HAP-1 (cell line): ENCODE results near the gene RAD9A.
A peak's percentile ranks its signal among the peaks of the same experiment; 100 is the strongest.

Experiments
- DNase-seq, 2 experiments: peaks; one replicate each; pipeline ENCODE4 v3.0.0-alpha.2; 2016 to 2020; ENCODE audit warnings: low spot score in 2 of 2
- H3K27me3 ChIP-seq: fragments of 250-450 bp; sonication (Bioruptor Pico); 2 replicates; pipeline ENCODE4 v1.5.1; 2020; ENCODE audit warnings: low read depth, mild to moderate bottlenecking, moderate library complexity
- H3K36me3 ChIP-seq: fragments of 250-450 bp; sonication (Bioruptor Pico); replicated peaks from 2 replicates; pipeline ENCODE4 v1.5.1; 2020; ENCODE audit warnings: mild to moderate bottlenecking
- H3K4me1 ChIP-seq: fragments of 250-450 bp; sonication (Bioruptor Pico); 2 replicates; pipeline ENCODE4 v1.5.1; 2020; ENCODE audit warnings: mild to moderate bottlenecking
- H3K4me3 ChIP-seq: fragments of 250-450 bp; sonication (Bioruptor Pico); 2 replicates; pipeline ENCODE4 v1.5.1; 2020; ENCODE audit warnings: mild to moderate bottlenecking, moderate library complexity
- H3K9me3 ChIP-seq: fragments of 250-450 bp; sonication (Bioruptor Pico); 2 replicates; pipeline ENCODE4 v1.5.1; 2020; ENCODE audit warnings: mild to moderate bottlenecking, moderate library complexity
- in situ Hi-C: fragments of 300-500 bp; cut with MboI; formaldehyde crosslinking; loops from 3 replicates; pipeline ENCODE4 v1.14.3; 2020; ENCODE audit warnings: low sequenced_read_pairs, inconsistent platforms, mixed read lengths

The RAD9A gene

DNA sequence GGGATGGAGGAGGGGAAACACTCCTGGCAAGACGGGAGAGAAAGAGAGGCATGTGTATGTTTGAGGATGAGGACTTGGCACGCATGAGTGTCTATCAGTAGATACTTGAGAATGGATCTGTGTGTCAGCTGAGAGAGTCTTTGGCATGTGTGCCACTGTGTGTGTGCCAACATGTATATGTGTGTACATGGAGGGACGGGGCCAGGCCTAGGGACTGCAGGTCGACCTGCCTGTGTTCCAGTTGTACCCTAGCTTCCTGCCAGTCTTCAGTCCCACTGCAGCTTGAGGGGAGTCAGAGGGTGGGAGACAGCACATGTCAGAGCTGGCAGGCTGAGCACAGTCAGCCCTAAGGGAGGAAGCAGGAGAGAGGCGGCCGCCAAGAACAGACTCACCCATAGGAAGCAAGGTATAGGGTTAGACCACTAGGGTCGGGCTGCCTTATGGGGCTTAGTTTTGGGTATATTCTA, 24.0 kb upstream of the RAD9A start:
- no peak for DNase-seq
- no peak overlapping the region for H3K4me3 ChIP-seq
- no peaks in the 10 kb centered on the region for H3K36me3 ChIP-seq
- in situ Hi-C loops = no loop called here
- no peaks in the 10 kb centered on the region for H3K4me1 ChIP-seq
- no peaks in the 10 kb centered on the region for H3K27me3 ChIP-seq
- H3K9me3 ChIP-seq = no peaks in the 10 kb centered on the region

DNA sequence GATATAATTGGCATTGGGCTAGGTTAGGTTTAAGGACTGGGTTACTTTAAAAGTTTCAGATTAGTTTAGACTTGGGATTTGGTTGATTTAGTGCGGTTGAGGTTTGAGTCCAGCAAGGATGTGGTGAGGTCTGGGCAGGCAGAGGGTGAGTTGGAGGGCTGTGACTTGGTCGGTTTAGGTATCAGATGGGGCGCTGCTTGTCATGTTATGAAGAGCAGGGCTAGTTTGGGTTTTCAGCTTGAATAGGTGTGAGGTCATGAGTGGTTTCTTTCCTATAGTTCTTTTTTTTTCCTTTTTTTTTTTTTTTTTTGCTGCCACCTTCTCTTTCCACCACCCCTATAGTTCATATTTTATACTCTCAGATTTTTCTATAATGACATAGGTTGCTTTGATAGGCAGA, 23.2 kb upstream of the RAD9A start:
- DNase-seq = no peak
- no peaks in the 10 kb centered on the region for H3K4me1 ChIP-seq
- in situ Hi-C loops = no loop called here
- no peaks in the 10 kb centered on the region for H3K9me3 ChIP-seq
- no peaks in the 10 kb centered on the region for H3K36me3 ChIP-seq
- H3K4me3 ChIP-seq = no peak overlapping the region
- no peaks in the 10 kb centered on the region for H3K27me3 ChIP-seq

- no peak for DNase-seq
- Histone ChIP-seq H3K4me3 (no peak overlapping the region), H3K36me3 (no peaks in the 10 kb centered on the region), H3K27me3 (no peaks in the 10 kb centered on the region), H3K4me1 (peaks cover 6% of the 10 kb centered on the region), H3K9me3 (no peaks in the 10 kb centered on the region)
- in situ Hi-C loops = no loop called here
These were observed 22.5 kb upstream of the RAD9A start for GRCh38 chr11:67369275-67369674.

GRCh38 chr11:67369801-67370284, 21.9 kb upstream of the RAD9A start:
- Histone ChIP-seq H3K9me3 (no peaks in the 10 kb centered on the region), H3K36me3 (no peaks in the 10 kb centered on the region), H3K4me1 (peaks cover 8% of the 10 kb centered on the region), H3K4me3 (no peak overlapping the region), H3K27me3 (no peaks in the 10 kb centered on the region)
- in situ Hi-C loops = no loop called here
- no peak for DNase-seq

DNA sequence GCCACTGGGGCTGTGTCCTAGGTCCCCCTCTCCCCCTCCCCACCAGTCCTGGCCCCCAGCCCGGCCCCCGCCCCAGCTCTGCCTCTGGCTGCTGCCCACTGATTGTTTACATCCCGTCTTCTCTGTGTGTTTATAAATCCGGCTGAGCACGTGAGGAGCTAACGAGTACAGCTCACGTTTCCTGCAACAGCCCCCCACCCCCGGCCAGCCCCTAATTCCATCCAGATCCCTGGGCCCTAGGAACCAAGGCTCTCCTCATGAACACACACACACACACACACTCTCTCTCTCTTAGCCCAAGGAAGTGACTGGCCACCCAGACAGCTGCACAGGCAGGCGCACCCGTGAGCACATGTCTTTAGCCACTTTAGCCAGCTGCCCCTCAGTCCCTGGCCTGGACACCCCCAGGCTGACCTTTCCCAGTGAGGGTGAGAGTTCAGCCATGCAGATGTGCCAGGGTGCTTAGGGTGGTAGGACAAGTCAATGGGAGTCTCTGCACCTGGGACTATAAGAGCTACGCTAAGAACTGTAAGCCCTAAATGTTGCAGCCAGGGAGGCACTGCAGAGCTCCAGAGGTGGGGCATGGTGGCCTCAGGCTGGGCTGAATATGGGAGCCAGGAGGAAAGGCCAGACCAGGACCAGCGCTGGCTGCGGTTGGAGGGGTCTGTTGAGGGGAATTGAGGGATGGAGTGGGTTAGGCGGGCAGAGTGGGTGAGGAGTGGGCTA, 21.3 kb upstream of the RAD9A start:
- Histone ChIP-seq H3K4me3 (no peak overlapping the region), H3K36me3 (no peaks in the 10 kb centered on the region), H3K27me3 (no peaks in the 10 kb centered on the region), H3K9me3 (no peaks in the 10 kb centered on the region), H3K4me1 (peaks cover 8% of the 10 kb centered on the region)
- in situ Hi-C loops = no loop called here
- DNase-seq = no peak

DNA sequence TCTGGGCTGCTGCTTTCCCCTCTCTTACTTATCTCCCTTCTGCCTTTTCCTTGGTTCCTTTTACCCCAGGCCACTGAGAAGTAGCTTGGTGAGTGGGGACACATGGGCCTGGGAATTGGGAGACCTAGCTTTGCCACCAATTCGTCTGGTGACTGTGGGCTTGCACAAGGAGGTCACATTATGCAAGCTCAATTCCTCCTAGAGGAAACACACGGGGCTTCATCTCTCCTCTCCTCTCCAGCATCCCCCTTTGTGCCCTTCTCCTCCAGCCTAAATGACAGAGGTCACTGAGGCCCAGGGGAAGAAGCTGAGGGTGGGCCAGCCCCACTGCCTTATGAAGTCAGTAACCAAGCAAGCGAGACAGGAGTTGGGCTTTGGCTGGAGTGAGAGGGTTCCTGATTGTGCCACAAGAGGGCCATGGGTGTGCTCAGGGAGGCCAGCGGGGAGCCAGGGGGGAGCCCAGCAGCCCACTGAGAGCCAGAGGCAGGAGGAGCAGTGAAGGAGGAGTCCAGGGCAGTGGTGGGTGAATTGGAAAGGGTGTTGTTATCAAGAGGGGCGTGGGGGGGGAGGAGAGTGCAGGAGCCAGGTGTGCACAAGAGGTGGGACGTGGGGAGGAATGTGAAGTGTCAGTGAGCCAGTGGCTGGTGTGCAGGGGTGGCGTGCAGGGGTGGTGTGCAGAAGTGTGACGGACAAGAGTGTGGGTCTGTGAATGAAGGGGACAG, 20.4 kb upstream of the RAD9A start:
- no peaks in the 10 kb centered on the region for H3K9me3 ChIP-seq
- in situ Hi-C loops = no loop called here
- H3K36me3 ChIP-seq = no peaks in the 10 kb centered on the region
- peak in 1 of 2 experiments; percentile 51 for DNase-seq
- H3K4me1 ChIP-seq = peaks cover 8% of the 10 kb centered on the region
- no peak overlapping the region for H3K4me3 ChIP-seq
- H3K27me3 ChIP-seq = peaks cover 1% of the 10 kb centered on the region; the same call in 1 of the 2 replicates

- no peaks in the 10 kb centered on the region for H3K36me3 ChIP-seq
- H3K27me3 ChIP-seq = peaks cover 3% of the 10 kb centered on the region; the same call in 1 of the 2 replicates
- no peak for DNase-seq
- H3K4me1 ChIP-seq = peaks cover 8% of the 10 kb centered on the region
- H3K4me3 ChIP-seq = peak overlapping the region; percentile 30
- in situ Hi-C loops = no loop called here
- no peaks in the 10 kb centered on the region for H3K9me3 ChIP-seq
These were observed 19.9 kb upstream of the RAD9A start for GRCh38 chr11:67371911-67372320.

- Histone ChIP-seq H3K36me3 (no peaks in the 10 kb centered on the region), H3K4me1 (peaks cover 8% of the 10 kb centered on the region), H3K27me3 (peaks cover 3% of the 10 kb centered on the region; the same call in 1 of the 2 replicates), H3K9me3 (no peaks in the 10 kb centered on the region), H3K4me3 (peak overlapping the region; percentile 30)
- DNase-seq = peak in 1 of 2 experiments; percentile 67
- in situ Hi-C loops = no loop called here
These were observed 19.3 kb upstream of the RAD9A start for GRCh38 chr11:67372321-67372992.

DNA sequence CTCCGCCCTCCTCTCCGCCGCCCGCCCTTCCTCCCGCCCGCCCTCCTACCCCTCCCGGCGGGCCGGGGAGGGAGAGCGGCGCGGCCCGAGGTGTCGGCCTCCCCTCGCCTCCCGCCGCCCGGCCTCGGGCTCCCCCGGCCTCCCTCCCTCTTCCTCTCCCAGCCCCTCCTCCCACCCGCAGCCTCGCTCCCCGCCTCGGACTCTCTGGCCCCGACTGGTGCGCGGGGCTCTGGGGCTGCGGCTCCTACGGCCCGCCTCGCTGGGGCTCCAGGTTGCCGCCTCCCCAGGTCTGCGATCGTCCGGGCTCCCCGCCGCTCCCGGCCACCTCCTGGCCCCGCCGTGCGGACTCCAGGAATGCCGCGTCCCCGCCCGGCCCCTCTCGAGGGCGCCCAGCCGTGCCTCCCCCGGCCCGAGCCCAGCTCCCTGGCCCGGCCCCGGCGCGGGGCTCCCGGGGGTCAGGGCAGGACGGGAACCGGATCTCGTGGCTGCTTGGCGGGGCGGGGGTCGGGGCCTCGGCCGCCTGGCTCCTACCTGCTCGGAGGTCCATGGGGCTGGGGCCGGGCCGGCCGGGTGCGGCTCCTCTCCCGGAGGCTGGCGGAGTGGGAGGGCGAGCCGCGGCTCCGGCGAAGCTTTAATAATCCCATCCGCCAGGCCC, 18.7 kb upstream of the RAD9A start, which contains the start of gene CLCF1:
CLCF1 (minus strand) TSS at position 606 of the 655 bp plus-strand sequence; CDS start at position 547, 59 bp downstream.
- H3K27me3 ChIP-seq = peaks cover 3% of the 10 kb centered on the region; the same call in 1 of the 2 replicates
- H3K4me3 ChIP-seq = peak within 1 kb of the TSS; percentile 41
- peak; percentile 58 to 81 for DNase-seq
- no peaks in the 10 kb centered on the region for H3K9me3 ChIP-seq
- H3K36me3 ChIP-seq = no peaks in the 10 kb centered on the region
- H3K4me1 ChIP-seq = peaks cover 8% of the 10 kb centered on the region
- in situ Hi-C loops = no loop called here

- no peaks in the 10 kb centered on the region for H3K36me3 ChIP-seq
- peaks cover 8% of the 10 kb centered on the region for H3K4me1 ChIP-seq
- peaks cover 3% of the 10 kb centered on the region; the same call in 1 of the 2 replicates for H3K27me3 ChIP-seq
- DNase-seq = peak; percentile 65 to 86
- in situ Hi-C loops = no loop called here
- no peaks in the 10 kb centered on the region for H3K9me3 ChIP-seq
- H3K4me3 ChIP-seq = peak overlapping the region; percentile 41
These were observed 17.9 kb upstream of the RAD9A start for GRCh38 chr11:67373648-67374570.

- no peak for DNase-seq
- Histone ChIP-seq H3K36me3 (no peaks in the 10 kb centered on the region), H3K4me3 (no peak overlapping the region), H3K9me3 (no peaks in the 10 kb centered on the region), H3K27me3 (peaks cover 3% of the 10 kb centered on the region; the same call in 1 of the 2 replicates), H3K4me1 (peaks cover 8% of the 10 kb centered on the region)
- in situ Hi-C loops = no loop called here
These were observed 17.1 kb upstream of the RAD9A start for GRCh38 chr11:67374571-67375281.
